ENCODE data around the gene ZBTB8OS.
"Not testable (repeated sequence)": the region's sequence is repeated elsewhere in the genome, so short reads cannot be mapped to it uniquely, and the experiment has no call there.

DNA sequence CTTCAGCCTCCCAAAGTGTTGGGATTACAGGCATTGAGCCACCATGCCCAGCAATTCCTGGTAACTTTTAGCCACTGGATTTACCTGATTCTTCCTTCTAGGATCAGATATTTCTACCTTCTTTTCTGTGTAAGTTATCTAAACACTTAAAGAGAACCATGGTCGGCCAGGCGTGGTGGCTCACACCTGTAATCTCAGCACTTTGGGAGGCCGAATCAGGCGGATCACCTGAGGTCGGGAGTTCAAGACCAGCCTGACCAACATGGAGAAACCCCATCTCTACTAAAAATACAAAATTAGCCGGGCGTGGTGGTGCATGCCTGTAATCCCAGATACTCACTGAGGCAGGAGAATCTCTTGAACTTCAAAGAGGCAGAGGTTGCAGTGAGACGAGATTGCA, 46.6 kb upstream of the ZBTB8OS start:
- TF ChIP-seq, protein P1, sequence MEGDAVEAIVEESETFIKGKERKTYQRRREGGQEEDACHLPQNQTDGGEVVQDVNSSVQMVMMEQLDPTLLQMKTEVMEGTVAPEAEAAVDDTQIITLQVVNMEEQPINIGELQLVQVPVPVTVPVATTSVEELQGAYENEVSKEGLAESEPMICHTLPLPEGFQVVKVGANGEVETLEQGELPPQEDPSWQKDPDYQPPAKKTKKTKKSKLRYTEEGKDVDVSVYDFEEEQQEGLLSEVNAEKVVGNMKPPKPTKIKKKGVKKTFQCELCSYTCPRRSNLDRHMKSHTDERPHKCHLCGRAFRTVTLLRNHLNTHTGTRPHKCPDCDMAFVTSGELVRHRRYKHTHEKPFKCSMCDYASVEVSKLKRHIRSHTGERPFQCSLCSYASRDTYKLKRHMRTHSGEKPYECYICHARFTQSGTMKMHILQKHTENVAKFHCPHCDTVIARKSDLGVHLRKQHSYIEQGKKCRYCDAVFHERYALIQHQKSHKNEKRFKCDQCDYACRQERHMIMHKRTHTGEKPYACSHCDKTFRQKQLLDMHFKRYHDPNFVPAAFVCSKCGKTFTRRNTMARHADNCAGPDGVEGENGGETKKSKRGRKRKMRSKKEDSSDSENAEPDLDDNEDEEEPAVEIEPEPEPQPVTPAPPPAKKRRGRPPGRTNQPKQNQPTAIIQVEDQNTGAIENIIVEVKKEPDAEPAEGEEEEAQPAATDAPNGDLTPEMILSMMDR (IDR thresholded peaks at IDR 0.05), result not testable (repeated sequence)
- not testable (repeated sequence) for TF ChIP-seq POLR2A (IDR thresholded peaks at IDR 0.05)

Measured in breast epithelium (tissue), 3 donors.